GM20431 (cell line): Measurements from ENCODE around the gene YLPM1.

Source experiments
- in situ Hi-C: fragments of 300-500 bp; cut with MseI, MboI; formaldehyde crosslinking; loops from one replicate; pipeline ENCODE4 v1.15.0; 2020; ENCODE audit warnings: low sequenced_read_pairs; ENCODE audit not compliant: unreplicated experiment

Gene YLPM1

DNA sequence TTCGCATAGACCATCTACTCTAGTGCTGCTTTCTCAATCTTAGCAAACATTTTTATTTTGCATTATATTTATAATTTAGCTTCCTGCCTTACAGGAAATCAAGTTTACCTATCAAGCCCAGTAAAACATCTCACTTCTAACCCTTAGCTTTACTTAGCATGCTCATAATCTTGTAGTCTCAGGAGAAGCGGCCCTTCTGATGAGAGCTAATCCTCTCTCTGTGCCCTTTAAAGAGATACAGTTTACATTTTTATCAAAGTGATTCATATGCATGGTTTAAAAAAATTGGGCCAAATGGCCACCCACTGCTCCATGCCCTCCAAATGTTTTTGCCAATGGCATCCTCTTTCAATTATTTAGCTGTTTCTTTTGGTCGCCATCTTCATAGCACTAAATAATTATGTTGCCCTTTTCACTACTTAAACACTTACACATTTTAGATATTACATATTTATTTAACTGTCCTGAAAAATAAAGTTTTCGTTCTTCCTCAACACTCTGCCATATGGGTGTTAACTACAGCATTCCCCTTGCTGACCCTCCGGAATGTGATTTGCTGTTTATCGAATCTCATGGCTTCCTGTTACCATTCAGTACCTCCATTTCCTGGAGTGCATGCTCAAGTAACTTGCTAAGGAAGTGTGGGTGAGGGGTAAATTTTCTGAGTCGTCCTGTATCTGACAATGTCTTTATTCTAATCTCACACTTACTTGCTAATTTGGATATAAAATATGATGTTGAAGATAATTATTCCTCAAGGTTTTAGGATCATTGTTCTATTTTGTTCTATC is 29.3 kb downstream of the YLPM1 start:
- in situ Hi-C loops, result no loop called here

DNA sequence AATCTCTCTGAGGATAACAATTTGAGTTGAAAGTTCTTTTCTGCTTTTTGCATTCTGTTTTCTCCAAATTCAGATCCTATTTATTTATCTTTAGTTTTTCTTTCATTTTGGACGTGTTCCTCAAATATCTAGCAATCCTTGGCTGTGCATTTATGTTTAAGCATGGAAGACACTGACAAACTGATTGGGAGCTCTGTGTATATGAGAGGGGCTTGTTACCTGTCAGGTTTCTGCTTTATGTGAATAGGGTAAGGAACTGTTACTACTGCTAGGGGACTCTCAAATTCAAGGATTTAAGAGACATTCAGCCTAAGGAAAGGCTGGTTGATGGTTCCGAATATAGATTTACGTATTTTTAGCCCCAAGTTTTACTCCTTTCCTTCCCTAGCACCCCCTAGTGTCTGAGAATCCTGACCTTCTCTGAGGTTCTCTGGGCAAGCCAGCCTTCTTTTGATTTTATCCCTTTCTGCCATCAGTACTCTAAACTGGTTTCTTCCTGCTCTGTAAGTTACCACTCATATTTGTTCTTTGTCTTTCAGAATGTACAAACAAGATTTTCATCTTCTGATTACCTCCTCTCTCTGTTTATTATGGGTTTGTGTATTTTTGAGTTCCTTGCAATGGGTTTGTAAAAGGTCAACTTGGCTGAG is 30.5 kb downstream of the YLPM1 start:
- in situ Hi-C loops, result no loop called here

DNA sequence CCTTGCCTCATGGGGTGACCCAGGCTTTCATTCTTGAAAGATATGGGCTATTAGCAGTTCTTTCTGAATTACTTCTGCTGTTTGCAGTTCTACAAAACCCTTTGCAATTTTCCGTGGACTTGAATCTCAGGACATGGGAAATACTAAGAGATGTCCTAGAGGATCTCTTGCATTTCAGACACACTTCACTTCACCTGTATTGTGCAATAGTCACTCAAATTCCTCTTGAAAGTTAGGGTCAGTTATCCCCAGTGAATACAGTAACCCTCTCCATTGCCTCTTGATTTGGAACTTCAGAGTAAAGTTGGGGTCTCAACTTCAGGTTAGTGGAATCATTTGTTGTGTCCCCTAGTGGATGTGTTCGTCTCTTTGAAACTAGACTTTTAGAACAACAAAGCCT is 31.8 kb downstream of the YLPM1 start:
- in situ Hi-C loops, result no loop called here

DNA sequence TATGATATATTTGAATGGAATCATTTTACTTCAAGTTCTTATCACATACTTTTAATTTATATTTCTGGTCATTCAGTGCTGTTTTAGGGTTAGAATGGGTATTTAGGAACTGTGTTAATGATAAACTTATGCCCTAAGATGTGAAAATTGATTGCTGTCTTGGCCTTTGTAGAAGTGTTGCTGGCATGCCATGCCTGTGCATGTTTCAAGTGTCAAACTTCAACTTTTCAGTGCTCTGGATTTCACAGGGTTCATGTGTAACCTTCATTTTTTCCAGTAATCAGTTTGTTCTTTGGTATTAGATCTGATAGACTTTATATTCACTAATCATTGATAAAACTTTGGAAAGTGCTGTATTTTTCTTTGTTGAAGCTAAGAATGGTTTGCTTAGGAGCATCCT is 36.6 kb downstream of the YLPM1 start:
- in situ Hi-C loops, result no loop called here

DNA sequence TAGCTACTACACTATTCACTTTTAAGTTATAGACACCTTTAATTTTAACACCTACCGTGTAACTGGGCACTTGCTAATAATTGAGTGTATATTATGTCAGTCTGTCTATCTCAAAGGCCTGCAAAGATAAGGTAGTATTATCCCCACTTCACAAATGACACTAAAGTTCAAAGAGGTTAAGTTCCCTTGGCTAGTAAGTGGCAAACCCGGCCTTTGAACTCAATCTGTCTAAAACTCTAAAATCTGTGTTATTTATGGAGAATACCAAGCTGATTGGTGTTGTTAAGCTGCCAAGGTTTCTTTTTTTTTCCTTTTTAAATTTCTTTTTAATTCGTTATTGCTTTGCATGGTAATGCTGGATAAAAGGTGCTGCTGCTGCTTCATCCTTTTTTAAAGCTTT is 37.7 kb downstream of the YLPM1 start:
- in situ Hi-C loops, result no loop called here

DNA sequence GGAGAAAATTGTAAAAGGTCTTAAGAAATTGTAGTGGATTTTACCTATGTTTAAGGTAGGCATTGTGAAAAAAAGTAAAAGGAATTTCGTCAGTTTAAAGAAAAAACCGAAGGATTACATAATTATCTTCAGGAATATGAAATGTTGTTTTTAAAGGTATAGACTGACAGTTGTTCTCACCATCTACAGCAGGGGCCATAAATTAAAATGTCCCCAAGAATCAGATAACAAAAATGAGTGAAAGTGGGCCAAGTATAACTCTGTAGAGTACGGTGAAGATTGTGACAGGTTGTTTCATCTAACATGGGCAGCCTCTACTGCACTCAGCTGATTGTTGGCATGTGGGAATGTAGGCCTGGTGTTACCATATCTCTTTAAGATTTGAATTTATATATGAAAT is 38.3 kb downstream of the YLPM1 start:
- in situ Hi-C loops, result no loop called here

DNA sequence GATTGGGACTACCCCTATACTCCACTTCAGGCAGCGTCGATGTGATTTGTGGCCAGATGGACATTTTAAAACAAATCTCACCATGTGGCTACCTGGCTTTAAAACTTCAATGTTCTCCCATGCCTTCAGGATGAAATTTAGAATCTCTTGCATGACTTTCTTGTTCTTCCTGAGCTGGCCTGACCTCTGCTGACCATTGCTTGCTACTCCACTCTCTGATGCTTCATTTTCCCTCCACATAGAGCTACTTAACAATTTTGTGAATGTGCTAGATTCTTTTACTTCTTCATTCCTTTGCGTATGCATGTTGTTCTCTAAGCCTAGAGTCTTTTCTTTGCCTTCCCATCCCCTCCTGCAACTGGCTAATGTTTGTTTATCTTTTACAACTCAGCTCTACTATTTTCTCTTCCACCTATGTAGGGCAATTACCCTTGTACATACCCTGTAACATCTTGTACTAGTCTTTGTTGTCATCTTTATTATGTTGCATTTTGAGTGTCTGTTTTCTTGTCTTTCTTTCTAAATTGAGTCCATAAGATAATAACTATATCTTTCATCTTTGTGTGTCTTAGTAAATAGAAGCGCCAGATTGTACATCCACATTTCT is 41.2 kb downstream of the YLPM1 start:
- in situ Hi-C loops, result no loop called here

DNA sequence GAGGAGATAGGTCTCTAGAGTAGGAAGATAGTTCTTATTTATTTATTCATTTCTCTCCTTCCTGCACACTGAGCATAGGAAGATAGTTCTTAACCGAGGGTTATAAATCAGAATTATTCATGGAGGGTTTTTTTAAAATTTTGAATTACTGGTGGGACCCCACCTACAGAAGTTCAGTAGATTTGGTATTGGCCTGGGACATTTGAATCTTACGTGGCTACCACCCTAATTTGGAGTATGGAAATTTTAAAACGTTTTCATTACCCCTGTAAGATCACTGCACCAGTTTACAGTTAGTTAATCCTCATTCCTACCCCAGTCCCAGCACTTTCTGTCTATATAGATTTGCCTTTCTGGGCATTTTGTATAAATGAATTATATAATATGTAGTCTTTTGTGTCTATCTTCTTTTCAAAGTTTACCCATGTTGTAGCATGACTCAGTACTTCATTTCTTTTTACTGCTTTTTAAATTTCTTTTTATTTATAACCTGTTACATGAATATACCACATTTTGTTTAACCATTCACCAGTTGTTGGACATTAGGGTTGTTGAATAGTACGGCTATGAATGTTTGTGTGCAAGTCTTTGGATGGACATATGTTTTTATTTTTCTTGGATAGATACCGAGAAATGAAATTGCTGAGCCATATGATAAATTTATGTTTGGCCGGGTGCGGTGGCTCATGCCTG is 44.9 kb downstream of the YLPM1 start:
- in situ Hi-C loops, result no loop called here

DNA sequence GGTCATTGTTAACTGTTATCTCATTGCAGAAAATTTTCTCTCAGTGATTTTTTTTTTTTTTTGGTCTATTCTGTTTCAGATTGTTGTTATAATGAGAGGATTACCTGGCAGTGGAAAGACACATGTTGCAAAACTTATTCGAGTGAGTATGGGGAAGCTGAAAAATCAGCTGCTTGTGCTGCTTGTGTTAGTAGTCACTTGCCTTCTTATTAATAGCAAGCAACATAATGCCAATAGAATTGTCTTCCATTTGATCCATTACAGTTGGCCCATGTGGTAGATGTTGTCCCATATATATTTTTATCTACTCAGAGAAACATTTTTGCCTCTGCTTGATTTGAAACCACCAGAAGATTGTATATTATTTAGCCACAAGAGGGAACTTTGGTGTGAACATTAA is 53.0 kb downstream of the YLPM1 start:
- in situ Hi-C loops, result no loop called here

DNA sequence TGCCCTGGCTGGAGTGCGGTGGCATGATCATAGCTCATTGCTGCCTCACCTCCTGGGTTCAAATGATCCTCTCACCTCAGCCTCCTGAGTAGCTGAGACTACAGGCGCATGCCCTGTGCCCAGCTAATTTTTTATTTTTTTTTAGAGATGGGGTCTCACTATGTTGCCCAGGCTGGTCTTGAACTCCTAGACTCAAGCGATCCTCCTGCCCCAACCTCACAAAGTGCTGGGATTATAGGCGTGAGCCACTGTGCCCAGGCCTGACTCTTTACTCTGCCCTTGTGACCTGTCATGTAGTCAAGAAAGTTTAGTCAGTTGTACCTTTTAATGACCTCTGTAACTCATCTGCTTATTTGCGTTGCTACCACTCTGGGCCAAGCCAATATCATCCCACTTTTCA is 57.2 kb downstream of the YLPM1 start:
- in situ Hi-C loops, result no loop called here

DNA sequence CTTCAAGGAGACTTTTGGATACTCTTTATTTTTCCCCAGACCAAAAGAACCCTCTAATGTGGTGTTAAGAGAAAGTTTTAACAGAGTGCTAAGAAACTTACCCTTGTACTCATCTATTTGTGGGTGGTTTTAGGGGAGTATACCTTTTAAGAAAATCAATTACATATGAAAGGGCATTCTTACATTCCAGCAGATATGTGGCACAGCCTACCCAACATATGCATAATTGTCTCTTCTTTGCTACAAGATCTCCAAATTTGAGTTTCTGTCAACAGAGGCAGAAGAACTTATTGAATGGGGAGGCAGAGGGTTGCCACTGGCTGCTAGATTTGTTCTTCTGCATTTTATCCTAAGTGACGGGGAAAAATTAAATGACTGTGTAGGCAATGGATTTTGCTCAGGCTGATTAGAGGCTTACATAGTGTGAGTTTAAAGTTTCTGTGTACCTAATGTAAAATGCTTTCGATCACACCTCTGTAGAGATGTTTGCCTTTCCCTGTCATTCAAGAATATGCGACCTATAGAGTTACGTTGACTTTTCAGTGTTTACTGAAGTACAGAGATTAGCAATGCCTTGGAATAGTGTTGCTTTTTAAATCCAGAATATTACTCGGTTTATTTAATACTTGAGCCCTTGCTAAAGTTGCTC is 58.3 kb downstream of the YLPM1 start:
- in situ Hi-C loops, result no loop called here

DNA sequence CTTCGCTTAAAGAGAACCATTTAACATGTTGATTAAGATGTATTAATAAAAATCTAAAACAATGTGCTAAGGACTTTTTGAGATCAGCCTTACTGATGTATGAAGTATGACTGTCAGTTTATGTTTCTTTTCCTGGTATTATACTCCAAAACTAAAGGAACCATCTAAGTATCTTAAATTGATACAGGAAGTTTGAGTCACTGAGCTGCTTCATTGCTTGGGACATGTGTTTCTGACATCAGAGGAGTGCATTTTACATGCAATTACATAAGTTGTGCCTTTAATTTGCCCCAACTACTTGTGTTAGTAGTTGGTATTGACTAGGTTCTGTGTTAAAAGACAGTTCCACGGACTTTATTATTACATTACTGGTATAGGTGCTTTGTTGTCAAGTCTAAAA is 61.9 kb downstream of the YLPM1 start:
- in situ Hi-C loops, result no loop called here

DNA sequence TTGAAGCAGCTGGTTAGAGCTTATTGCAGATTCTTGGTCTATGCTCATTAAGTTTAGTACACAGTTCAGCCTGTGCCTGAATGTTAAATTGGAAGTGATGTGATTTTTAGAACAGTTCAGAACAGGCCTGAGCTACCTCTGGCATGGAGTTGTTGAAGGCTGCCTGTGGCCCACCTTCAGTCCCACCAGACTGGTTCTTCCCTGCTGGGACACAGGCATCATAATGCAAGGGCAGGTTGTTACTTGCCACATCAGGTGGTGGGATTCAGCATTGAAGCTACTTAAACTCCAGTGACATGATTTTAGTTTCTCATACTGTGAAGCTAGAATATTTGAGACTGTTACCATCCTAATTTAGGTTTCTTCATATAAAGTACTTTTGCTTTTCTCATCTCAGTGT is 63.5 kb downstream of the YLPM1 start:
- in situ Hi-C loops, result no loop called here

DNA sequence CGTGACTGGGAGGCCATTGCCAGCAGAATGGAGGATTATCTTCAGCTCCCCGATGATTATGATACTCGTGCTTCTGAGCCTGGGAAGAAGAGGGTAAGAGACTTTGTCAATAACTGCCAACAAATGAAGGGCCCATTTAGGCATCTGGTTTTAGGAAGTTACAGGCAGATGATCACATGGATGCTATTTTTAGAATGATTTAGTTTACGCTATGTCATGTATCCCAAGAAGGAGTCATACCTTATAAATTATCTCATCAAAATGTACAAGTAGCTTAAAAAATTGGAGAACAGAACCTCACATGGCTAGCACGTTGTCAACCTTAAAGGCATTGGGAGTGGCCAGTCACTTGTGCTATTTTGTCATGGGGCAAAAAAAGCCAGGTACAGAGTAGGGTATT is 66.1 kb downstream of the YLPM1 start:
- in situ Hi-C loops, result no loop called here

DNA sequence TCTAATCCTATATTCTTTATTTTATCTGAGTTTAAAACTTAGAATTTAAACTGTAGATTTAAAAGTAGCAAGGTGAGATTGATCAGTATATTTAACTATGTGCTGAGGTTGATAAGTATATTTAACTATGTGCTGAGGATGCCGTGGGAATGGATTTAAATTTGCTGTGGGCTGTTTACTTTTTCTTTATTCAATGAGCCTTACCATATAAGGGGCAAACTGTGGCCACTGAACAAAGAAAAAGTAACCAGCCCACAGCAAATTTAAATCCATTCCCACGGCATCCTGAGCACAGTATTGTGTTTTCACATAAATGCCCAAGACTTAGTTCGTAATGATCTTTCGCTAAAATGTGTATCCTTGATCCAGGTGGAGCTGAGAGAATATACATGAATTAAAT is 69.7 kb downstream of the YLPM1 start:
- in situ Hi-C loops, result no loop called here

DNA sequence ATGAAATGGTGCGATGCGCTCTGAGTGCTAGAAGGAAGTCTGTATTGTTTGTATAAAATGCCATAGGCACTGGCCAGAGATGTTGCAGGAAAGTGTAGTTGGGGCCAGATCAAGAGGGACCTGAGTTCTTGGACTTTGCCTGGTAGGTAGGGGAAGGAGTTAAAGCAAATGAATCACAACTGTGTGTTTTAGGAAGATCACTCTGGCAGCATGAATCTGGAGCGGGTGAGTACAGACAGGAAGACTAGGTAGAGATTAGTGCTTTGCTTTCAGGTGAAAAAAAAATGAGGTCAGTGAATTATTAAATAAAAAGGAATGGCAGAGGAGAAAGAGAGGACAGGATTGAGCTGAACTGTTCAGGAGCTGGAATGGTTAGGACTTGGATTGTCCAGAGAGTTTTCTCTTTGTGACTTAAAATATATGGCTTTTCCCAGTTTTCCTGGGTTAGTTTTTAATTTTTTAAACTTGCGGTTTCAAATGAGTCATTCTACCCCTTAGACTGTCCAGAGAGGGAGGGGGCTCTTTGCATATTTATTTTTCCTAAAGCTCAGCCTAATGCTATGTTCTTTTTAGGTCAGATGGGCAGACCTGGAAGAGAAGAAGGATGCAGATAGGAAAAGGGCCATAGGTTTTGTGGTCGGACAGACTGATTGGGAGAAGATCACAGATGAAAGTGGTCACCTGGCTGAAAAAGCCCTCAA is 71.7 kb downstream of the YLPM1 start:
- in situ Hi-C loops, result no loop called here

DNA sequence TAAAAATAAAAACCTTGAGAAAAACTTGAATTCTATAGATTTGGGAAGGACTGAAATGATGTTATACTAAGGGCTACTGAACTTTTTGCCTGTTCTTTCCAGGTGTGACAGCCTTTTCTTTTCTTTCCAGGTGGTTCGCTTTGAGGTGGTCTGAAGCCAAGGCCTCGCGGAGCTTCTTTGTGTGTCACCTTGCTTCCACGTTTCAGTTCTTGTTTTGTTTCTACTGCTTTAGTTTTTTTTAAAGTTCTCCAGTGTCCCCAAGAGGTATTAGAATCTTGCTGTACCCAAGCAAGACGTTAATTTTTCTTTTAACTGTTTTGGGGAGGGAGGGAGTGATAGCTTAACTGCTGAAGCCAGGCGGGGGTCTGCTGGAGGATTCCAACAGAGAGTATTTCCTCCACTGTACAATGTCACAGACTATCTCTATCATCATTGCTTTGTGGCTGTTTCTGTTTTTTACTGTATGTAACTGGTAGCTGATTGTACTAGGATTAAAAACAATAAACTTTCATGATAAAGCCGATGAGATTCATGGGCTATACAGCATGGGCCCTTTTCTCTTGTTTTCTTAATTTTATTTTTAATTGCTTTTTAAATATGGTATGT is 72.6 kb downstream of the YLPM1 start:
- in situ Hi-C loops, result no loop called here

DNA sequence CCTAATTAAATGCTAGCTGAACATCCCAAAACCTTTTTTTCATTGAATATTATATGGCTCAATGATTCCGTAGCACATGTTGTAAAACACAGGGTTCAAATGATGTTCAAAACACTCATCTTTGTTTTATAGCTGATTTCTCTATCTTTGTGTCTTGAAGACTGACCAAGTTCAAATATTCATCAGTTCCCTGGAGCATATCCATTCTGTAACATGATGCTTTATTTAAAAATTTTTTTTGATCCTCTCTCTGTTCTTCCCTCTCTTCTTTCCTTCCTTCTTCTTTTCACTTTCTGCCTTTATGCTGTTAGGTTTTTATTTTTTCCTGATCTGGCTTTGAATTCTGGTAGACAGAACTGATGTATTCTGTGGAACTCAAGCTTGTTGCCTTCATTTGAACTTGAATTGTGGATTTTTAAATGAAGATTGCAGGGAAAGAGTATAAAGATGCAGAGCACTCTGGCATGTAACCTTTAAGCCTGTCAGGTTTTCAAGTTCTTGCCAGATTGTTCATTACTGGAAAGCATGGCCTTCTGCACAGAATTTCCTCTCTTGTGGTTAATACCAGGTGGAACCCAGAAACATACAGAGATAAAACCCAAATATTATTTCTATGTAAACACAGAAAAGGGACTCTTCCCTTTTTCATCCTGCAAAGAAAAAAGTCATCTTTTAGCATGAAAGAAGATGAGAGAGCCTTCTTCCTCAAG is 73.3 kb downstream of the YLPM1 start:
- in situ Hi-C loops, result no loop called here

DNA sequence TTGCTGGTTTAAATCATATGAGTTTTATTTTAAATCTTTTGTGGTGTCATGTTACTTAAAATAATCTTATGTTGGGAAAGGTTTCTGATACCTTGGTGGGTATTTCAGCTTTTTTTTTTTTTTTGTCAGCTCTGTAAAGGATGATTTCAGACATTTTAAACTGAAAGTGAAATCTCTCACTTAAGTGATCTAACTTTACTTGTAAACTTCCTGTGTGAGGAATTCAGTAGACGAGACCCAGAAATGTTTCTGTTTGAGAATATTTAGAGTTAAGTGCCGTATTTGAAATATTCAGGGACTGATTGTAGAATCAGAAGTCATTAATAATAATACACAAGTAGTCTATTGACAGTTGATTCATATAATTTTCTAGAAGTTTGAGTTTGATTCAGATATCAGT is 75.0 kb downstream of the YLPM1 start:
- in situ Hi-C loops, result no loop called here
